Body of pancreas (tissue), 4 donors: Measurements from ENCODE around the gene OR3A3. TPM values are rescaled to one million over a fixed set of nuclear protein-coding genes. Genes with fewer than 3 reads are reported as not detected.
A peak's percentile ranks its signal among the peaks of the same experiment; 100 is the strongest.
"Not testable (repeated sequence)": the region's sequence is repeated elsewhere in the genome, so short reads cannot be mapped to it uniquely, and the experiment has no call there.

Experiments
- ATAC-seq: fragments of 150-250 bp; one replicate; pipeline ENCODE4 v1.9.1; 2016
- DNase-seq, 4 donors: peaks; one replicate each; pipeline ENCODE4 v3.0.0-alpha.2; 2019
- H3K27ac ChIP-seq, 4 donors: fragments of 200-600 bp; sonication (generic); 1 replicate in 3 of 4; 2 replicates in 1 of 4; pipeline versions ENCODE4 v1.5.1 to v1.6.1; 2016 to 2019; ENCODE audit warnings: mild to moderate bottlenecking in 1 of 4, mixed read lengths in 1 of 4, moderate library complexity in 1 of 4
- H3K27me3 ChIP-seq, 2 donors: fragments of 200-600 bp; sonication (generic); one replicate each; pipeline ENCODE4 v1.6.0; 2016; ENCODE audit warnings: mild to moderate bottlenecking in 1 of 2
- H3K36me3 ChIP-seq, 2 donors: fragments of 200-600 bp; sonication (generic); replicated peaks in 1 of 2; 2 replicates each; pipeline ENCODE4 v1.5.1; 2016; ENCODE audit warnings: low read depth in 2 of 2; ENCODE audit not compliant: insufficient read depth in 1 of 2
- H3K4me1 ChIP-seq: fragments of 200-600 bp; sonication (generic); one replicate; pipeline ENCODE4 v1.6.0; 2016
- H3K4me3 ChIP-seq, 2 donors: fragments of 200-600 bp; sonication (generic); 1 replicate in 1 of 2; 2 replicates in 1 of 2; pipeline ENCODE4 v1.5.1; 2016 to 2019
- H3K9me3 ChIP-seq, 3 donors: fragments of 200-600 bp; sonication (generic); 1 replicate in 2 of 3; 2 replicates in 1 of 3; pipeline ENCODE4 v1.5.1; 2016
- POLR2A ChIP-seq, 3 donors: fragments of 450-650 bp; IDR thresholded peaks; one replicate each; pipeline ENCODE4 v1.6.1; 2016; ENCODE audit warnings: antibody characterized with exemption in 3 of 3, mild to moderate bottlenecking in 2 of 3
- WGBS, 2 donors: methylation state at CpG; one replicate each; pipeline ENCODE4 v1.1.5; 2017; 5-methylcytosine and 5-hydroxymethylcytosine counted together
- intact Hi-C: fragments of 100-400 bp; cut with DNase I; formaldehyde crosslinking; loops from one replicate; pipeline ENCODE4 v1.15.1; 2023
- total RNA-seq, 2 donors: library from RNA; depleted of rRNA; stranded (reverse); fragments of >200 nt; gene quantifications; one replicate each; pipeline ENCODE4 v1.1.0, GENCODE V29; 2016
- TF ChIP-seq, protein P1 (sequence below), 7 experiments: fragments of 450-650 bp in 4 of 7; fragments of 200-600 bp in 3 of 7; sonication (generic) in 3 of 7; IDR thresholded peaks; one replicate each; pipeline ENCODE4 v1.5.1; 2016 to 2019; ENCODE audit warnings: antibody characterized with exemption in 7 of 7

Gene OR3A3
- total RNA-seq, 2 donors from 2014 or later = not detected

DNA sequence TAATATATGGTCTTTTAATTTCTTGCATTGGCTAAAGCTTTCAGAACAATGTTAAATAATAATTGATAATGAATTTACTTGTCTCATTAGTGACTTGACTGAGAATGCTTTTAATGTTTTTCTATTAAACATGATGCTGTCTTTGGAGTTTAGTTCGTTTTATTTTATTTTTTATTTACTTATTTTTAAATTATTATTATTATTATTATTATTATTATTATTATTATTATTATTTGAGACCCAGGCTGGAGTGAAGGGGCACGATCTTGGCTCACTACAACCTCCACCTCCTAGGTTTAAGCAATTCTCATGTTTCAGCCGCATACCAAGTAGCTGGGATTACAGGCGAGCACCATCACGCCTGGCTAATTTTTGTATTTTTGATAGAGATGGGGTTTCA is 4.4 kb downstream of the OR3A3 start:
- Histone ChIP-seq H3K9me3 (no peaks in the 10 kb centered on the region), H3K4me1 (no peaks in the 10 kb centered on the region), H3K27ac (no peak overlapping the region), H3K36me3 (no peaks in the 10 kb centered on the region), H3K4me3 (no peak overlapping the region), H3K27me3 (no peaks in the 10 kb centered on the region)
- ATAC-seq = no peak
- TF ChIP-seq, protein P1, sequence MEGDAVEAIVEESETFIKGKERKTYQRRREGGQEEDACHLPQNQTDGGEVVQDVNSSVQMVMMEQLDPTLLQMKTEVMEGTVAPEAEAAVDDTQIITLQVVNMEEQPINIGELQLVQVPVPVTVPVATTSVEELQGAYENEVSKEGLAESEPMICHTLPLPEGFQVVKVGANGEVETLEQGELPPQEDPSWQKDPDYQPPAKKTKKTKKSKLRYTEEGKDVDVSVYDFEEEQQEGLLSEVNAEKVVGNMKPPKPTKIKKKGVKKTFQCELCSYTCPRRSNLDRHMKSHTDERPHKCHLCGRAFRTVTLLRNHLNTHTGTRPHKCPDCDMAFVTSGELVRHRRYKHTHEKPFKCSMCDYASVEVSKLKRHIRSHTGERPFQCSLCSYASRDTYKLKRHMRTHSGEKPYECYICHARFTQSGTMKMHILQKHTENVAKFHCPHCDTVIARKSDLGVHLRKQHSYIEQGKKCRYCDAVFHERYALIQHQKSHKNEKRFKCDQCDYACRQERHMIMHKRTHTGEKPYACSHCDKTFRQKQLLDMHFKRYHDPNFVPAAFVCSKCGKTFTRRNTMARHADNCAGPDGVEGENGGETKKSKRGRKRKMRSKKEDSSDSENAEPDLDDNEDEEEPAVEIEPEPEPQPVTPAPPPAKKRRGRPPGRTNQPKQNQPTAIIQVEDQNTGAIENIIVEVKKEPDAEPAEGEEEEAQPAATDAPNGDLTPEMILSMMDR (IDR thresholded peaks at IDR 0.05) = no peak
- TF ChIP-seq POLR2A (IDR thresholded peaks at IDR 0.05) = no peak
- DNase-seq = no peak
- intact Hi-C loops = no loop called here
- WGBS, 2 donors = 76 to 77% methylated on average over 5 of the region's 5 CpGs

DNA sequence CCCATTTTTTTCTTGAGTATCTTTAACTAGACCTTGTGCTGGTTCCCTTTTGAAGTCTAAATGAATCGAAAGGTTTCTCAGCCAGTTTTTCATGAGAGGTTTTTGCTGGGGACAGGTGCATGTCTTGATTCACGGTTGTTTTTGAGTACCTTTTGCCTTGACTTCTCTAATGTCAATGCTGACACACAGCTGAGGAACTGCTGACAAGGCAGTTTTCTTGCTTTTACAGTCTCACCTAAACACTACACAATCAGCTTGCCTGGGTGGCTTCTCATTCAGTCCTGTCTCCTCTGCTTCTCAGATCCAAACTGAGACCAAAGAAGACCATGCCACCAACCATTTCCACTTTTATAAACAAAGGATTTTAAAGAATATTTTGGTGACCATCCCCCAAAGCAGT is 7.1 kb downstream of the OR3A3 start:
- Histone ChIP-seq H3K4me1 (no peaks in the 10 kb centered on the region), H3K27ac (no peak overlapping the region), H3K9me3 (no peaks in the 10 kb centered on the region), H3K4me3 (no peak overlapping the region), H3K27me3 (no peaks in the 10 kb centered on the region), H3K36me3 (no peaks in the 10 kb centered on the region)
- no peak for DNase-seq
- ATAC-seq = no peak
- TF ChIP-seq POLR2A (IDR thresholded peaks at IDR 0.05) = no peak
- 43 to 55% methylated on average over 2 of the region's 2 CpGs for WGBS, 2 donors
- intact Hi-C loops = no loop called here

DNA sequence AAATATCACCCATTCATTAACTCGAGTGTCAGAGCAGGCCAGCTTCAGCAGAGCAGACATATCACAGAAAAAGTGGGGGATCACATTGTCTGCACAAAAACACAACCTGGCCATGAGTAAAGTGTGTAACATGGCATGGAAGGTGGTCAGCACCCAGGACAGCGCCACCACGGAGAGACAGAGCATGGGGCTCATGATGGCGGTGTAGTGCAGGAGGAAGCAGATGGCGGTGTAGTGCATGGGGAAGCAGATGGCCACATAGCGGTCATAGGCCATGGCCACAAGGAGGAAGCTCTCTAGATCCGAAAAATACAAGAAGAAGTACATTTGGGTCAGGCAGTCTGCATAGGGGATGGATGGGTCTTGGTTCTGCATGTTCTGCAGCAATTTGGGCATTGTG is 22.0 kb downstream of the OR3A3 start:
- H3K4me3 ChIP-seq, ATAC-seq, H3K4me1 ChIP-seq, H3K9me3 ChIP-seq, H3K27ac ChIP-seq, H3K36me3 ChIP-seq, H3K27me3 ChIP-seq, intact Hi-C loops: not testable (repeated sequence)
- 29 to 40% methylated on average over 7 of the region's 7 CpGs for WGBS, 2 donors
- peak in 2 of 4 donors; percentile 5 to 26 for DNase-seq

DNA sequence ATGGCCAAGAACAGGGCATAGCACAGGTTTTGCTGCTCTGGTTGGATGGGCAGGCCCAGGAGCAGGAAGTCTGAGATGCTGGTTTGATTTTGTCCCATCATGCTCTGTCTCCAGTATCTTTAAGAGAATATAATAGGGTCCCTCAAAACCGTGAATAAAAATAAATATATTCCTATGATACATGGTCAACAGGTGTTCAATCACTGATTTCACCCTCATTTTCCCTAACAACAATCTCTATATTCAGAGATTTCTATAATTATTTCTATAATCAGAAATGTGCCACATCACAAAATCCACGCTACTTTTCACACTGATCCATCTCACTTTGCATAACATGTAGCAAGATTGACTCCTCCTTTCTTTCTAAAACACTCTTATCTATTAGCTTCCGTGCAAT is 22.6 kb downstream of the OR3A3 start, which contains the start of gene OR1E2:
TSS of gene OR1E2 (minus strand) at position 101 of the 400 bp plus-strand sequence. CDS start at position 101, 0 bp downstream.
- WGBS, 2 donors = 40 to 43% methylated on average over 3 of the region's 3 CpGs

DNA sequence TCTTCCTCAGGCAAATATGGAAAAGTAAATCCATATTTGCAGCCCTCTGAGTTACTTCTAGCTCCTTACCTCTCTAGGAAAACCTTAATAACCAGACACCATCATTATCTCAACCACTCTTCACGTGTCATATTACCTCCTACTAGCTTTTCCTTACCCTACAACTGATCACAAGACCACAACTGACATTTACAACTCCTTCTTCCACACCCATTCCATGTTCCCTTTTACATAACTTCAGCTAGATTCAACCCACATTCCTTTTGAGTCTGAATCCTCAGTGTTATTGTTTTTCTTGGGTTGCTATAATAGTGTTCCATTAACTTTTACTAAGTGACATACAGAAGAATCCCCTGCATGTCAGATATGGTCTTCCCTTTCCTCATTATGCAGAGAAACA is 27.2 kb downstream of the OR3A3 start:
- Histone ChIP-seq H3K27me3 (no peaks in the 10 kb centered on the region), H3K36me3 (no peaks in the 10 kb centered on the region), H3K27ac (no peak overlapping the region), H3K9me3 (no peaks in the 10 kb centered on the region), H3K4me3 (no peak overlapping the region), H3K4me1 (no peaks in the 10 kb centered on the region)
- no peak for TF ChIP-seq POLR2A (IDR thresholded peaks at IDR 0.05)
- TF ChIP-seq, protein P1 (IDR thresholded peaks at IDR 0.05) = no peak
- intact Hi-C loops = no loop called here
- ATAC-seq = no peak
- 73 to 74% methylated on average over 1 of the region's 1 CpG for WGBS, 2 donors
- DNase-seq = no peak

More for the DNA sequence above, 22.6 kb downstream of the OR3A3 start, which contains the start of gene OR1E2:
- H3K4me1 ChIP-seq = no peaks in the 10 kb centered on the region
- H3K9me3 ChIP-seq = no peaks in the 10 kb centered on the region
- TF ChIP-seq POLR2A (IDR thresholded peaks at IDR 0.05) = no peak
- TF ChIP-seq, protein P1 (IDR thresholded peaks at IDR 0.05) = no peak
- no peaks in the 10 kb centered on the region for H3K36me3 ChIP-seq
- DNase-seq = no peak
- no peak for ATAC-seq
- H3K27me3 ChIP-seq = no peaks in the 10 kb centered on the region
- H3K27ac ChIP-seq = no peak within 1 kb of the TSS
- H3K4me3 ChIP-seq = no peak within 1 kb of the TSS
- intact Hi-C loops = no loop called here

DNA sequence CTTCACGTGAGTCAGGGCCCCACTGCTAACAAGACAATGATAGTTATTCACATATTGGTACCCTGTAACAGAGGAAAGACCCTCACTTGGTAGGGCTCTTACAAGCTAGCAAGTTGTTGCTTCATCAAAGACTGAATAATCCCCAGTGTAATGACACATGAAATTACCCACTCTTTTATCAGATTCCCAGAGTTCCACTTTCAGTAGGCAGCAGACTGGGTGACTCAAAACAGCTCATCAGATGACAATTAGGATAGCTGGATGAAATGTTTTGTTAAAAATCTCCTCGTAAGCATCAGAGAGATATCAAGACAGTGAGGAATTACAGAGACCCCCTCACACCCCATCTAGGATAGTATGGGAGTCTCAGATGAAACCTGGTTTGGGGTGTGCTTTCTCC is 29.3 kb downstream of the OR3A3 start:
- Histone ChIP-seq H3K36me3 (no peaks in the 10 kb centered on the region), H3K27ac (no peak overlapping the region), H3K4me1 (no peaks in the 10 kb centered on the region), H3K9me3 (no peaks in the 10 kb centered on the region), H3K27me3 (no peaks in the 10 kb centered on the region), H3K4me3 (no peak overlapping the region)
- DNase-seq = no peak
- intact Hi-C loops = no loop called here
- TF ChIP-seq, protein P1 (IDR thresholded peaks at IDR 0.05) = no peak
- TF ChIP-seq POLR2A (IDR thresholded peaks at IDR 0.05) = no peak
- ATAC-seq = no peak
- WGBS, 2 donors = 65 to 74% methylated on average over 2 of the region's 2 CpGs
